IMR-90 (cell line): ENCODE data around the gene DHRS4. TPM values are rescaled to one million over a fixed set of nuclear protein-coding genes. Genes with fewer than 3 reads are reported as not detected.
"Not testable (repeated sequence)": the region's sequence is repeated elsewhere in the genome, so short reads cannot be mapped to it uniquely, and the experiment has no call there.

Experiments
- ATAC-seq: fragments of 200-7000 bp; cut with Tn5 transposase; 2 replicates; pipeline ENCODE4 v1.9.1; 2020; ENCODE audit warnings: low read depth, mild to moderate bottlenecking, moderate library complexity
- BruUV-seq: library from RNA; stranded (reverse); fragments of 400-500 nt; replicated peaks from 2 replicates; lab custom pipeline; 2021; lab: Mats Ljungman, UMichigan
- CTCF ChIA-PET: fragments of 300-600 bp; formaldehyde crosslinking; extraction: SDS; loops from one replicate; lab custom pipeline; 2021; ENCODE audit warnings: antibody characterized with exemption; lab: Yijun Ruan, JAX
- POLR2A ChIA-PET: fragments of 300-600 bp; sonication (Branson Sonifier 250); formaldehyde crosslinking; loops from one replicate; lab custom pipeline; 2022; ENCODE audit warnings: antibody characterized with exemption; ENCODE audit not compliant: unreplicated experiment; lab: Charles Lee
- DNase-seq: peaks from one replicate; pipeline ENCODE4 v3.0.0; 2013
- H2AFZ ChIP-seq: replicated peaks from 2 replicates; pipeline ENCODE3; 2013; ENCODE audit warnings: low read length, mild to moderate bottlenecking; ENCODE audit not compliant: poor library complexity
- H2AK5ac ChIP-seq: 2 replicates; pipeline ENCODE4 v1.6.1; 2013; ENCODE audit warnings: low read depth, low read length, inconsistent platforms
- H2AK9ac ChIP-seq: replicated peaks from 2 replicates; pipeline ENCODE3; 2013; ENCODE audit warnings: mild to moderate bottlenecking, low read depth, low read length, moderate library complexity; ENCODE audit not compliant: poor library complexity
- H2BK120ac ChIP-seq: 2 replicates; pipeline ENCODE4 v1.6.1; 2013; ENCODE audit warnings: low read depth, low read length, inconsistent platforms
- H2BK15ac ChIP-seq: 3 replicates; pipeline ENCODE4 v1.6.1; 2013; ENCODE audit warnings: low read depth, low read length, inconsistent platforms
- H2BK20ac ChIP-seq: 2 replicates; pipeline ENCODE4 v1.6.1; 2013; ENCODE audit warnings: low read depth, mild to moderate bottlenecking, inconsistent platforms, low read length, moderate library complexity
- H2BK5ac ChIP-seq: 2 replicates; pipeline ENCODE4 v1.6.1; 2013; ENCODE audit warnings: mild to moderate bottlenecking, low read depth, low read length, inconsistent platforms; ENCODE audit not compliant: poor library complexity, severe bottlenecking
- H3K14ac ChIP-seq: replicated peaks from 2 replicates; pipeline ENCODE4 v1.6.1; 2013; ENCODE audit warnings: low read depth, low read length, inconsistent platforms
- H3K18ac ChIP-seq: 2 replicates; pipeline ENCODE4 v1.6.1; 2013; ENCODE audit warnings: low read depth, low read length, control low read depth
- H3K23ac ChIP-seq: 2 replicates; pipeline ENCODE4 v1.6.1; 2013; ENCODE audit warnings: low read depth, low read length, inconsistent platforms
- H3K27ac ChIP-seq: 2 replicates; pipeline ENCODE4 v1.5.1; 2013; ENCODE audit warnings: mild to moderate bottlenecking, control low read depth, low read length; ENCODE audit not compliant: insufficient read depth
- H3K27me3 ChIP-seq: 2 replicates; pipeline ENCODE4 v1.6.1; 2013; ENCODE audit warnings: low read length; ENCODE audit not compliant: control insufficient read depth, insufficient read depth
- H3K36me3 ChIP-seq: 2 replicates; pipeline ENCODE4 v1.6.1; 2013; ENCODE audit warnings: low read length, mixed read lengths; ENCODE audit not compliant: control insufficient read depth, insufficient read depth
- H3K4ac ChIP-seq: 2 replicates; pipeline ENCODE4 v1.6.1; 2013; ENCODE audit warnings: low read depth, low read length, inconsistent platforms
- H3K4me1 ChIP-seq: 2 replicates; pipeline ENCODE4 v1.6.1; 2013; ENCODE audit warnings: low read length, mixed read lengths; ENCODE audit not compliant: control insufficient read depth, insufficient read depth
- H3K4me2 ChIP-seq: 2 replicates; pipeline ENCODE4 v1.6.1; 2013; ENCODE audit warnings: low read depth, mild to moderate bottlenecking, control low read depth, low read length, moderate library complexity
- H3K4me3 ChIP-seq: 2 replicates; pipeline ENCODE4 v1.5.1; 2013; ENCODE audit warnings: low read depth, mild to moderate bottlenecking, control low read depth, low read length, moderate library complexity; ENCODE audit not compliant: insufficient read depth
- H3K56ac ChIP-seq: 2 replicates; pipeline ENCODE4 v1.6.1; 2013; ENCODE audit warnings: low read length, inconsistent platforms; ENCODE audit not compliant: insufficient read depth; ENCODE audit errors: extremely low read depth
- H3K79me1 ChIP-seq, 2 experiments: 2 replicates each; pipeline ENCODE4 v1.6.1; 2013; ENCODE audit warnings: low read length in 2 of 2, inconsistent platforms in 1 of 2, low read depth in 1 of 2
- H3K9ac ChIP-seq: 2 replicates; pipeline ENCODE4 v1.6.1; 2013; ENCODE audit warnings: low read depth, low read length, control low read depth
- H3K9me1 ChIP-seq: 2 replicates; pipeline ENCODE4 v1.6.1; 2013; ENCODE audit warnings: low read length, inconsistent platforms; ENCODE audit not compliant: insufficient read depth
- H3K9me3 ChIP-seq: 2 replicates; pipeline ENCODE4 v1.6.1; 2013; ENCODE audit warnings: low read length; ENCODE audit not compliant: control insufficient read depth, insufficient read depth
- H4K20me1 ChIP-seq: 2 replicates; pipeline ENCODE4 v1.6.1; 2013; ENCODE audit warnings: low read length, inconsistent platforms; ENCODE audit not compliant: insufficient read depth
- H4K5ac ChIP-seq: 2 replicates; pipeline ENCODE4 v1.6.1; 2013; ENCODE audit warnings: mild to moderate bottlenecking, low read depth, low read length, control low read depth
- H4K8ac ChIP-seq, 2 experiments: 2 replicates each; pipeline ENCODE4 v1.6.1; 2013; ENCODE audit warnings: low read depth in 2 of 2, low read length in 2 of 2, control low read depth in 1 of 2, inconsistent platforms in 1 of 2
- H4K91ac ChIP-seq: 2 replicates; pipeline ENCODE4 v1.6.1; 2013; ENCODE audit warnings: low read depth, low read length, inconsistent platforms; ENCODE audit not compliant: insufficient read depth
- WGBS, 2 experiments: methylation state at CpG; one replicate each; pipeline versions ENCODE4 v1.1.5 to v1.1.7; 2013; ENCODE audit warnings: missing lambda C conversion rate in 2 of 2; ENCODE audit not compliant: insufficient read length in 1 of 2; ENCODE audit errors: extremely low coverage in 2 of 2; 5-methylcytosine and 5-hydroxymethylcytosine counted together
- dilution Hi-C: fragments of 300-500 bp; cut with HindIII; formaldehyde crosslinking; loops from one replicate; pipeline ENCODE4 v1.14.3; 2018; ENCODE audit warnings: low sequenced_read_pairs; ENCODE audit not compliant: unreplicated experiment
- in situ Hi-C: fragments of 300-500 bp; cut with MboI; formaldehyde crosslinking; loops from 3 replicates; pipeline ENCODE4 v1.14.3; 2019; ENCODE audit warnings: low sequenced_read_pairs, inconsistent platforms, mixed read lengths
- intact Hi-C: fragments of 100-400 bp; cut with micrococcal nuclease; formaldehyde crosslinking; loops from 2 replicates; pipeline ENCODE4 v1.10.0; 2022
- polyA plus RNA-seq, 3 experiments: library from polyadenylated mRNA; depleted of rRNA; stranded (reverse); fragments of >200 nt; gene quantifications; 2 replicates each; pipeline ENCODE4 v1.2.3, GENCODE V29; 2012; ENCODE audit warnings: low replicate concordance in 1 of 3
- total RNA-seq: library from RNA; depleted of rRNA; stranded (reverse); fragments of >200 nt; gene quantifications from 2 replicates; pipeline ENCODE4 v1.2.3, GENCODE V29; 2012

DHRS4 gene
- total and polyA plus RNA-seq, 2 of the 4 experiments (the other 2 are of a cell fraction), result 43.2 to 51.8 TPM

- H3K9me3 ChIP-seq, H3K14ac ChIP-seq, H2AK5ac ChIP-seq, CTCF ChIA-PET, H3K4me2 ChIP-seq, H3K79me1 ChIP-seq, in situ Hi-C loops, H3K27me3 ChIP-seq, H3K4ac ChIP-seq, H3K27ac ChIP-seq, H3K56ac ChIP-seq, intact Hi-C loops, H4K91ac ChIP-seq, H3K36me3 ChIP-seq, H3K9me1 ChIP-seq, H3K23ac ChIP-seq, H2BK120ac ChIP-seq, H3K9ac ChIP-seq, H4K5ac ChIP-seq, H4K20me1 ChIP-seq, POLR2A ChIA-PET, ATAC-seq, H2BK15ac ChIP-seq, dilution Hi-C loops, H4K8ac ChIP-seq, H3K18ac ChIP-seq, H3K4me1 ChIP-seq, H2BK20ac ChIP-seq, DNase-seq, H3K4me3 ChIP-seq, H2AFZ ChIP-seq, H2AK9ac ChIP-seq, BruUV-seq, H2BK5ac ChIP-seq: not testable (repeated sequence)
- no CpG with 5 or more reads among the region's 2 CpGs for WGBS, 2 experiments
Measured at GRCh38 chr14:23949069-23949468, 4.5 kb upstream of the DHRS4 start.
